PFSK-1 (cell line): ENCODE results near the gene GAB1.

Experiments used
- FOXP2 ChIP-seq: optimal IDR thresholded peaks from 2 replicates; pipeline ENCODE3; 2011; ENCODE audit warnings: borderline replicate concordance, control low read depth, inconsistent platforms; ENCODE audit not compliant: insufficient read depth; ENCODE audit errors: extremely low read length, extremely low read depth
- POLR2AphosphoS5 ChIP-seq: IDR thresholded peaks from 2 replicates; pipeline ENCODE4 v1.6.1; 2012; ENCODE audit warnings: low read depth, mild to moderate bottlenecking, control low read depth, low read length, moderate library complexity
- REST ChIP-seq, 2 experiments: IDR thresholded peaks; 2 replicates each; pipeline versions ENCODE4 v1.6.1 to v1.8.0; 2011 to 2012; ENCODE audit warnings: low read depth in 2 of 2, low read length in 2 of 2, control low read depth in 1 of 2, inconsistent platforms in 1 of 2, mild to moderate bottlenecking in 1 of 2, moderate library complexity in 1 of 2; ENCODE audit not compliant: insufficient read depth in 1 of 2
- SIN3A ChIP-seq: IDR thresholded peaks from 2 replicates; pipeline ENCODE4 v1.6.1; 2012; ENCODE audit warnings: mild to moderate bottlenecking, low read length, moderate library complexity, borderline replicate concordance; ENCODE audit not compliant: insufficient read depth
- TAF1 ChIP-seq: IDR thresholded peaks from 2 replicates; pipeline ENCODE4 v1.6.1; 2012; ENCODE audit warnings: low read length, control low read depth, borderline replicate concordance; ENCODE audit not compliant: insufficient read depth

Gene GAB1

GRCh38 chr4:143514169-143514495, 177.5 kb downstream of the GAB1 start:
- no peak for TF ChIP-seq FOXP2
- TF ChIP-seq SIN3A, result no peak
- TF ChIP-seq TAF1, result no peak

GRCh38 chr4:143514497-143514896, 177.8 kb downstream of the GAB1 start:
- TF ChIP-seq SIN3A, result no peak

GRCh38 chr4:143514901-143515300, 178.2 kb downstream of the GAB1 start:
- TF ChIP-seq SIN3A (no peak), POLR2AphosphoS5 (no peak), REST (IDR thresholded peaks at IDR 0.05; ENCODE audit: insufficient read depth in 1 of 2, low read depth in 2 of 2, low read length in 2 of 2) (no peak), FOXP2 (no peak), TAF1 (no peak)

GRCh38 chr4:143515905-143516304, 179.2 kb downstream of the GAB1 start:
- TF ChIP-seq FOXP2, result no peak
- no peak for TF ChIP-seq SIN3A
- no peak for TF ChIP-seq POLR2AphosphoS5
- no peak for TF ChIP-seq TAF1
- no peak for TF ChIP-seq REST (IDR thresholded peaks at IDR 0.05; ENCODE audit: insufficient read depth in 1 of 2, low read depth in 2 of 2, low read length in 2 of 2)

- TF ChIP-seq TAF1, result no peak
- no peak for TF ChIP-seq POLR2AphosphoS5
- TF ChIP-seq FOXP2, result no peak
These were observed 181.1 kb downstream of the GAB1 start for GRCh38 chr4:143517764-143518163.
